Stimulated activated CD4-positive, alpha-beta T cell treated with anti-CD3 and anti-CD28 coated beads, Interleukin-1b, Interleukin-23, amount 100 ng/mL, for 4 hours (primary cell): ENCODE data around the gene RAB11A.

ENCODE experiments used
- DNase-seq, 2 donors: peaks; one replicate each; pipeline ENCODE4 v3.0.0-alpha.2; 2020; ENCODE audit warnings: low read depth in 2 of 2

RAB11A gene

DNA sequence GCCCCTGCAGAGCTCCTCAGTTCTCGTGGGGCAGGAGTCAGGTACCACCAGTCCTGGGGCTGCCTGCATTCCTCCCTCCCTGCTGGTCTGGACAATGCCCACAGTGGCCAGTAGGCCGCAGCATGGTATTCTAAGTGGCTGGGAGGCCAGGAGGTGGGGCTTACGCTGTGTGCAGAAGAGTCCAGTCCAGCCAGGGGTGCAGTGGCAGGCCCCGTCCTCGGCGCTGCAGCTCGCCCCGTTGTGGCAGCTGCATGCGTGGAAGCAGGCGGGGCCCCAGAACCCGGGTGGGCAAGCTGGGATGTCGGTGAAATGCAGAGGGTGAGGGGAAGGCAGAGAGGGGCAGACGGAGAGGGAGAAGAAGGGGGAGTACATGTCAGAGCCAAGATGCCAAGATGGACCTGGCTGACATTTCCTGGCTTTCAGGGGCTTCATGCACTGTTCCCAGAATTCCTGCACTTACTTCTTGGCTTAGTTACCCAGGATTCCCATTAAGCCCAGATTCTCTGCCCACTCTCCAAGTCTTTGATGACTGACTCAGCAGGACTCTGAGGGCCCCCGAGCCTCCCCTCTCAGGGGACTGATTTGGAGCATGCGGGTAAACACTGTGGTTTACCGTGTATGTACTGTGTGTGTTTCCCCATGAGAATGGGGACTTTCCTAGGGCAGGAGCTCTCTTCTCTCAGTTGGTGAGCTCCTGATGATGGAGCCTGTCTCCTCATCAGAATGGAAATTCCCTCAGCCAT, 47.5 kb downstream of the RAB11A start:
- DNase-seq = peak in 1 of 2 donors; percentile 16

DNA sequence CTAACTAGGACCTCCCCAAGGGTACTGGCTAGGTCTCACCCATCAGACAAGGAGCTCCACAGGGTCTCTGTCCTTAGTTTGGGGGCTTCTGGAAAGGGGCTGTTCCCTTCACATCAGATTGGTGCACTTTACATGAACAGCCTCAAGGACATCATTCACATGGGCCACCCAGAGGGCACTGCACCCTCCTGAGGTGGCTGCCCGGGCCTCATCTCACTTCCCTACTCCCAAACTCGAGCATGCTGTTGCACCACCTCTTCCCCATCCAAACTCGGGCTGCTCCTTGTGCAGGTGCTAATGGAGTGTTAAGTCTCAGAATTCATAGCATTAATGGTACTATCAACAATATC, 48.1 kb downstream of the RAB11A start:
- DNase-seq = no peak

DNA sequence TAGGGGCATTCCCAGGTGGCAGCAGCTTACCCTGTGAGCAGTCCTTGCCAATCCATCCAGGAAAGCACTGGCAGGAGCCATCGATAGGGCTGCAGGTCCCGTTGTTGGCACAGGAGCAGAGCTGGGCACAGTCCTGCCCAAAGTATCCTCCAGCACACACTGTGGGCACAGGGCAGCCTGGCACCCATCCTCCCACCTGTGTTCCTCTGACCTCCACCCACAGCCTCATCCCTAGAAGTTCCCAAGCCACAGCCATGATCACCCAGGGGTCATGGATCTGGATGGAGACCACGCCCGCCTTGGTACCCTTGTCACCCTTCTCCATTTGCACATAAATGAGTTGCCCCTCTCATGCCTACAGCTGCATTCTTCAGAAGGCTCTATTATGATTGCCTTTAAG, 48.6 kb downstream of the RAB11A start:
- no peak for DNase-seq

DNA sequence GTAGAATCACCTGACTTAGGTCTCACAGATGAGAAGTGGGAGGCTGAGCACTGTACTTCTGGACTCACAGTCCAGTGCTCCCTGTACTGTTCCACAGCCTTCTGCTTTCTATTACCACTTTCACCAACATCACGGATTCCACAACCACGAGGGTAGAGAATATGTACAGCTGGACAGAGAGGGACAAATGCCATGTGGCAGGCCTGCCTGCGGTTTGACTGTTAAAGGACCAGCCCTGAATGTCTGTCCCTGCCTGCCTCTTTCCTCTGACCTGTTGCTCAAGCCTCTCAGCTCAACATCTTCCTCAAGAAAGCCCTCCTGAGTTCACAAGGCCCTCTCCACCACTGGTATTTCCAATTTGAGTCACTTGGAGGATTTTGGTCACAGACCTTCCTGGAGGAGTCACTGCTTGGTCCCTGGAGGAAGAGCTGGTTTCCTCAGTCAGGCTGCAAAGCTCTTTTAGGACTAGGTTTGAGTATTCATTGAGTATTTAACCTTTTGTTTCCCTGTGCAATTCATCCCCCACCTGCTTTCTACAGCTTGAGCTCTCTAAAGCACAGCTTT, 49.1 kb downstream of the RAB11A start:
- no peak for DNase-seq

DNA sequence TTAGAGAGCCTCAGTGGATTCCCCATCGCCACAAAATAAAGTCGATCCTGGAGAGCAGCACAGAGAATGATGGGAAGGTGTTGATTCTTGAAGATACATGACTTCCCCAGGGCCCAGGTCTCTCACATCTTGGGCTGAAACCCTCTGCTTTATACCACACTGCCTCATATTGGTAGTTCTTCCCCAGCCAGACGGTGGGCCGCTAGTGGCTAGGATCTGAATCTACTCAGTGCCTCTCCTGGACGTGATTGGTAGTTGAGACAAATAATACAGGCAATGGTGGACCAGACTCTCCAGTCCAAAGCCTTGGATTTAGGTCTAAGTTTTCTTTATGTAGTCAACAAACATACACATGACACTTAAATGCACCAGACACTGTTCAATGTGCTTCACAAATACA, 49.7 kb downstream of the RAB11A start:
- no peak for DNase-seq

DNA sequence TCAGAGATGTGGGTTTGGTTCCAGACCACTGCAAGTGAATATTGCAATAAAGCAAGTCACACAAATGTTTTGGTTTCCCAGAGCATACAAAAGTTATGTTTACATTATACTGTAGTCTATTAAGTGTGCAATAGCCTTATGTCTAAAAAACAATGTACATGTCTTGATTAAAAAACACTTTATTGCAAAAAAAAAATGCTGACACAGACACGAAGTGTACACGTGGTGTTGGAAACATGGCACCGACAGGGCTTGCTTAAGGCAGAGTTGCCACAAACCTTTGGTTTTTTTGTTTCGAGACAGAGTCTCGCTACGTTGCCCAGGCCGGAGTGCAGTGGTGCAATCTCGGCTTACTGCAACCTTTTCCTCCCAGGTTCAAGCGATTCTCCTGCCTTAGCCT, 50.1 kb downstream of the RAB11A start:
- no peak for DNase-seq

DNA sequence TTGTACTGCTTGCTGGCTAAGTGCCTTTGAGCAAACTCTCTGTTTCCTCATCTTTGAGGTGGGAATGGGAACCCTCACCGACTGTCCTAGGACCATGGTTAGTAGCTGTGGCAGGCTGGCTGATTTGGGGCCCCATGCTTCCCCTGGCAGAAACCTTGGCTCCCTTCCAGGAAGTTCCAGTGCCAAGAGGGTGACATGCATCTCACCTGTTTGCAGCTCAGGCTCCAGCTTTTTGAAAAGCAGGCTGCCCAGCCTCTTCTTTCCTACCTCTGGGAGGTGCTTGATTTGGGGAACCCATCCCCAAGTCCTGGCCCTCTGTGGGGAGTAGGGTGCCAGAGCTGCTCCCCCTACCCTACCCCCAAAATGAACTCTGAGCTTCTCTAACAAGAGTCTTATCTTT, 50.8 kb downstream of the RAB11A start:
- no peak for DNase-seq

DNA sequence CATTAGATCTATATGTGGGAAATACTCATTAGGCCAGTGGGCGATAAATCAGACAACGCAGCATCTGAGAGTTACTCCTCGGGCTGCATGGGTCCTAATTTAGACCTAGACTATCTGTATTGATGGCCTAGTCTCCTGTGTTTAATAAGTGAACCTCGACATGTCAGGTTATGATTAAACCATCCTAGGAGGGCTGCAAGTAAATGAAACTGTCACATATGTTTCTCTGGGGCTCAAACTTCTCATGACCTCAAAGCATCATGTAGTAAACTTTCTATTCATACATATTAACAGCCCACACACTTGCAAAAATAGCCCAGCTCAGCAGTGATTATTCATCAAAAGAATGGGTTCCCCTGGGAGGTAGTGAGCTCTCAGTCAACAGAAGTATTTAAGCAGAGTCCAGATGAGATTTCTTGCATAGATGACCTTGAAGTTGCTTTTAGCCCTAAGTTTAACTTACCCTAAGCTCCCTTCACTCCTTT, 51.6 kb downstream of the RAB11A start:
- DNase-seq = no peak

DNA sequence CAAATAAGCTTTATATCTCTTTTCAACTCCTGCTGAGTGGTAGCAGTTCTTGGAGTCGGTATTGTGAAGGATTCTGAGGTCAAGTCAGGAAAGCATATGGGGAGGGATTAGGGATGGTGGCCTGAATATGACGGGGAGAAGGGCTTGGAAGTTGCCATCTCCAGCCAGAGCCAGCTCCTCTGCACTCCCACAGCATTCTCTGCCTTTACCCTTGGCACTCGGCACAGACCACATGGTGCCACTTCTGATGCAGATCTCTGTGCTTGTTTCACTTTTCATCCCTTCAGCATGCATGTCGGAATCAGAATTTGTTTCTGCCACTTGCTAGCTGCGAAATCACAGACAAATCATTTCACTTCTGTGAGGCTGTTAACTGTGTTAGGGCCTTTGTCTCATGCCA, 52.5 kb downstream of the RAB11A start:
- no peak for DNase-seq

DNA sequence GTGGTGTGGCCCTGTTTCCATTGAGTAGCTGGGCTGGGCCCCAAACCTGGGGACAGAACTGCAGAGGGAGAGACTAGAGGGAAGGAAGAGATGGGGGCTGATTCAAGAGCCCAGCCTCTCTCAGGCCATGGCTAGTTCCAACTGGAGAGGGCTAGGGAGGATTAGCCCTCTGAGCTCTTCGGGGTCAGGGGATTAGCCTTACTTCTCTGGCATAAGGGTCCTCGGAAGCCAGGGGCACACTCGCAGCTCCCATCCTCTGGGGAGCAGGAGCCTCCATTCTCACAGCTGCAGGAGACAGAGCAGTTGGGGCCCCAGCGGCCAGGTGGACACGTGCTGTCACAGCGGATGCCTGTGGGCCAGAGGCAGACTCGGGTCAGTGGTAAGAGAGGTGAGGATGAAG, 53.3 kb downstream of the RAB11A start:
- DNase-seq = no peak

DNA sequence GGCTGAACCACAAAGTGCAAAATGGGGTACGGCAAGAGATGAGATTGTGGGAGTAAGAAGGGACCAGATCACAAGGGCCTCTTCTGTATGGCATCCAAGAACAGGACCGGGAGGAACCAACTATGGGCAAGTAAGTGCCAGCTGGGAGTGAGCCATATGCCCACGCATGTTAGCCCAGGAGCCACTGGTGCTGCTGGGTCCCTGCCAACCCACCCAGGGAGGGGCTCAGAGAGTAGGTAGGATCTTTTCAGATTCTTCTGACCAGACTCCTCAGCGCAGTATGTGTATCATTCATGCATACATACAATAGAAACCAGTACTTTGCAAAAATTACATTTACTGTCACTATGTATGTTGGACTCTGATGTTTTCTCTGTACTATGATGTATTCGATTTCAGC, 54.0 kb downstream of the RAB11A start:
- DNase-seq = no peak

DNA sequence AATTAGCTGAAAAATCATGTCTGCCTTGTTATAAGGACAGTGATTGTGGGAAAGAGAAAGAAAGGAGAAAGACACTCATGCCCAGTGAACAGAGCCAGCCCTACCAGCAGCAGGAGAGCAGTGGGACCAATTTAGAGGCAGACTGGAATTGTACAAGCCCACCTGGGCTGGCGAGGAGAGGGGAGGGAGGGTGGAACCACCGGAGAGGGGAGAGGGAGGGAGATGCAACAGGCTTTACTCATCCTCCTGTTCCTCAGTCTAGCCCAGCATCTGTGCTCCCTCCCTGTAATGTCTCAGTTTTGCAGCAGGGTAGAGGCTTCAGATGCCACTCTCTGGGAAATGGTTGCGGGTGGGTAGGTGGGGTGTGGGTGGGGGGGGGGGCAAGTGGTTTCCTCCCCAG, 54.7 kb downstream of the RAB11A start:
- DNase-seq = no peak

DNA sequence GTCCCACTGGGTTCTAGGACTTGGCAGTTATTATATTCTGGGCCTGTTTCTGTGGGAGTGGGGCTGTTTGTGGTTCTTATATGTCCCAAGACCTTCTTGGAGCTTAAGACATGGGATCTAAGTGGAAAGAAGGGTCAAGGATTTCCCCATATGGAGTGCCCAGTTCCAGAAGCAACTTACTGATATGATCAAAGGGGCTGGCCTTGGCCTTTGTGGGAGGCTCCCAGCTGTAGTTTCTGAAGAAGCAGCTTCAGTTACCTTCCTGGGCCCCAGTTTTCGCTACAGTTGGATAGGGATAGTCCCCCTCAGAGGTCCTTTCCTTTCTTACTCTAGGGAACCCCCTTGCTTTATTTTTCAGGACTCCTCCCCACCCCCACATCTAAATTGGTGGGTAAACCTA, 56.0 kb downstream of the RAB11A start:
- no peak for DNase-seq

DNA sequence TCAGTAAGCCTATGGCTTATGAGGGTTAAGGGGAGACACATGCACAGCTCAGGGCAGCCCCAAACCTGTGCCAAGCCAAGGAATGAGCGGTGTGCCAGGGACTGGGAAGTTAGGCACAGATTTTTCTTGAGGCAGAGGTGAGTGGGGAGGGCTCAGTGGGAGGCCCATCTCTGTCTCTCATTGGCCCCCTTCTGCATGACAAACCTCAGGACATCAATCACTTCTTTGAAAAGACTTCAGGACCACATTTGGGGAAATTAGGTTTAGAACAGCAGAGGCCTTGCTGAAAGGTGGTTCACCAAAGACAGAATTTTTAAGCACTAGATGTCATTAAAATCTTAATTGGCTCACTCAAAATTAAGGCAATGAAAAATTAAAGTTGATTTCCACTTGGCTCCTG, 57.2 kb downstream of the RAB11A start:
- no peak for DNase-seq

DNA sequence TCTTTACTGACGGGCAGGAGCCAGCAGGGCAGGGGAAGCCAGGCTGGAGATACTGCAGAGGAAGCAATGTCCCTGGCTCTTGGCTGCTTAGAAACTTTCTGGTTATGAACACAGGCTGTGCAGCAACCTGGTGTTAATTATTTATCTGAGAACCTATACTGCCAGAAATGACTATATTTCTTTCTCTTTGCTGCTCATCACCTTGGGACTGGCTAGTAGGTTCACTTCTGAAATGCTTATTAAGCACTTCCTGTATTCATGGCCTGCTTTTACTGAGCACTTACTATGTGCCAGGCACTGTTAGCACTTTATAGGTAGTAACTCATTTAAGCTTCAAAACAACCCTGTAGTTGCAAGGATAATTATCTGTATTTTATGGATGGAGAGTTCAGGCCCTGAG, 57.6 kb downstream of the RAB11A start:
- DNase-seq = no peak

DNA sequence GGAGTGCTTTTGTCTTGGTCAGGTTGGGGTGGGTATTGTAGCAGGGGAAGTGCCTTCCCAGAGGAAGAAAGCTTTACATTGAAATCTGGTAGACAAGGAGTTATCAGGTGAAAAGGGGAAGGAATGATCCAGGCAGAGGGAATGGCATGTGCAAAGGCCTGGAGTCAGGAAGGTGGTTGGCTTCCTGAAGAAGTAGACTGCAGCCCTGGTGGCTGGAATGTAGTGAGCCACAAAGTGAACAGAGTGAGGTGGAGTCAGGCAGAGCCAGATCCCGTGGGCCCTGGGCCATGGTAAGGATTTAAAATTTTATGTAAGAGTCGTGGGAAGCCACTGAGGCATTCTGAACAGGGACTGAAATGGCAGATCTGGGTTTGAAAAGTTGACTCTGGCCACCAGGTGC, 58.3 kb downstream of the RAB11A start:
- no peak for DNase-seq

DNA sequence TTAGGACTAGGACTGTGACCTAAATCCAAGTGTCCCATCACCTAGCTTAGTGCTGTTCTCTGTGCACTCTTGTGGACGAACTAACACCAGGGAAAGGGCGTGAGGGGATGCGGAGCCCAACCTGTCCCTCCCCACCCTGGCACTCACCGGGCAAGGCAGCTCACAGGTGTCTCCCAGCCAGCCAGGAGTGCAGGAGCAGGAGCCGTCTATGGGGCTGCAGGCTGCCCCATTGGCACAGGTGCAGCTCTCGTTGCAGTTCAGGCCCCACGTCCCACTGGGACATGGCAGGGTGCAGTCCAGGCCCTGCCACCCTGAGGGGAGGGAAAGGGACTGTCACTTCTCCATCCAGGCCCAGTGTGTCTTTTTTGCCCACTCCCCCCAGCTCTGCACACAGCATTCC, 60.3 kb downstream of the RAB11A start:
- DNase-seq = no peak

DNA sequence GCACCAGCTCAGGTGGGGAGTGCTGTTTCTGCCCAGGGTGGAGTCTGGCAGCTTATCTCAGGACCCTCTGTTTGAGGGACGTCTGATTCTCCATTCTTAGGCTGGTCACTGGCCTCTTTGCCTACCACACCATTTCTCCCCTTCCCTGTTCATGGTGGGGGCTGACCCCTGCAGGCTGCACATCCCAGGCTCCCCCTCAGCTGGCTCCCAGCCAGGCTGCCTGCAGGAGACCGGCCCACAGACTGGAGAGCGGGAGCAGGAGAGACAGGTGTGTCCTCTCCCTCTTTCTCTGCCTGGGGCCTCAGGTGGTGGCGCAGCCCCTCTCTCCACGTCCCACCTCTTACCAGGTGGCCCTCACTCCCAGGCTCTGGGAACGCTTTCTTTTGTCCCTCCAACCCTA, 60.8 kb downstream of the RAB11A start:
- no peak for DNase-seq

DNA sequence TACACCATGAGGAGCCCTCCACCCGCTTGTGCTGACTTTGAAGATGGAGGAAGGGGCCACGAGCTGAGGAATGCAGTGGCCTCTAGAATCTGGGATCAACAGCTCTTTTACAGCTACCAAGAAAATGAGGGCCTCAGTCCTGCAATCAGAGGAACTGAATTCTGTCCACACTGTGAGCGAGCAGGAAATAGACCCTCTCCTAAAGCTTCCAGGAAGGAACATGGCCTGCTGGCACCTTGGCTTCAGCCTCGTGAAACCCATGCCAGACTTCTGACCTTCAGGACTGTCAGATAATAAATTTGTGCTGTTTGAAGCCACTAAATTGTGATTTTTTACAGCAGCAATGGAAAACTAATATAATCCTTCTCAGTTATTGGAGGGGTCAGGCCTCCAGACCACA, 61.9 kb downstream of the RAB11A start:
- DNase-seq = no peak

DNA sequence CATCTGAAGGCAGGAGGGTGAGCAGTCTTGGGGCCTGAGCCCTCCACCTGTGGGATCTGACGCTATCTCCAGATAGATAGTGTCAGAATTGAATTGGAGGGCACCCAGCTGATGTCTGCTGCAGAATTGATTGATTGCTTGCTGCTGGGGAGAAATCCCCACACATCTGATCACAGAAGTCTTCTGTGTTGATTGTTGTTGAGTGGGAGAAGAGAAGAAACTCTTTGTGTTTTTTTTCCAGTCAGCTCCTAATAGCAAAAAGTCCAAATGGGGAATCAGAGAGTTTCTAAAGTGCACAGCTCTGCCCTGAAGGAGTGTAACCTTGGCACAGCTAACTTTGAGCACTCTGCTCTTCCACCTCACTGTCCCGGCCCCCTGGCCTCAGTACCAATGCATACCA, 66.1 kb downstream of the RAB11A start:
- DNase-seq = no peak

DNA sequence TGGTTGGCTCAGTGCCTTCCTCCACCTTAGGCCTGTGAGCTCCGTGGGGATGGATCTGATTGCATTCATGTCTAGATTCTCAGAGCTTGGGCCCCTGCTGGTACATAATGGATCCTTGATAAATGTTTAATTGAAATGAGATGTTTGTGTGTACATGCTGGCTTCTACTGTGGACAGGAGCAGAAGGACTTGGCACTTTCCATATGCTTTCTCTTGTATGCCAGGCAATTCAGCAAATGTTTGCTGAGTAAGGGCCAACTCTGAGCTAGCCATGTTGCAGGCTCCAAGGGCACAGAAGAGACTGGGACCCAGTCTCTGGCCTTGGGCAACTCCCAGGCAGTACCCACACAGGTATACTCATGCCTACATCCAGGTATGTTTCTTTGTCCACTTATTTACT, 67.0 kb downstream of the RAB11A start:
- no peak for DNase-seq

DNA sequence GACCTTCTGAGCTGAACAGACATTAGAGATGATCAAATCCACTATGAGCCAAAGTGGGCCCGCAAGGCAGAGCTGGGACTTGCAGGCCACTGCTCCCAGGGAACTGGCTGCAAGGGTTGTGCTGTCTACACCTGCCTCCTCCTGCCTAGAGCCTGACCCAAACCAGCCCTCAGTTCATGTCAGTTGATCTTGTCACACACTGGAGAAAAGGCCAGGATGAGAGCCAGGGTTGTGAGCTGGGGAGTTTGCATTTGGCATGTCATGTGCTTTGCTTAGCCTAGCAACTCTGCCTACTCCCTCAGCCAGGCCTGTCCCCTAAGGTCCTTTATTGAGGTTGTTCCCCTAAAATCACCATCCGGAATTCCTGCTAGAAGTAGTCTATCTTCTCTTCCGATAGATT, 67.8 kb downstream of the RAB11A start:
- DNase-seq = no peak

DNA sequence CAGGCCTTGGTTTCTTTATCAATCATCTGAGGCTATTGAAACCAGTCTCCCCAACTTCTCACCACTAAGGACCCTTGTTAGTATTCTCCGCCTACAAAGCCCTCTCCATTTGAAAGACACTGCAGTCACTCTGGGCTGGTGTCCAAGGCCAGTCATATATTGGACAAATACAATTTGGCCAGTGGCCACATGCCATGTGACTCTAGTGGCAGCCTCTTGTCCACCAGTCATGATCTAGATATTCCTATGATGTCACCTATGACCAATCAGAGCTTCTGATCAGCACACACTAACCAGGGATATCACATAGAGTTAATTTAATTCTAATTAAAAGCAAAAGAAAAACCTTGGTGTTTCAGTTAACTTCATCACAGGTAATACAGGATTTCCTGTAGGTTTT, 68.2 kb downstream of the RAB11A start:
- DNase-seq = no peak

DNA sequence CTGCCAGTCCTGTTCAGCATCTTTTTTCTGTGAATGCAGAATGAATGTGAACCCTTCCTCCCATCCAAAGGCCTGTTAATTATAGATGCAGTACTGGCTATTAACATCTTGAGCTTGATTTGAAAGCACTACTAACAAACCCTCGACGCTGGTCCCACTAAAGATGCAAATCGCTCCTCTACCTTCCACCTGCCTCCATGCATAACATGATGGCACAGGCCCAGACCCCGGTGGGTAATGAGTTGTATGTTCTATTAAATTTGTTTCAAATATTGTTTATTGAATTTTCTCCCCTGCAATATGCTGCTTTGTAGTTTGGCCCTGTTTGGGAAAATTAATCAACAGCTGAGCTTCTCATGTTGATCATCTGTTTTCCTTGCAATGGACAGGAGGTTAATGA, 69.3 kb downstream of the RAB11A start:
- DNase-seq = no peak
